ENCODE measurements around the gene UQCC5. TPM values are rescaled to one million over a fixed set of nuclear protein-coding genes. Genes with fewer than 3 reads are reported as not detected.
A peak's percentile ranks its signal among the peaks of the same experiment; 100 is the strongest.

The UQCC5 gene
- total RNA-seq, 1 experiment from 2014 or later, result 10.3 TPM

GRCh38 chr3:52534281-52535183 lies 1.9 kb upstream of the UQCC5 start:
- Histone ChIP-seq H3K4me1 (ENCODE audit: insufficient read depth, low read length, poor library complexity, severe bottlenecking) (no peaks in the 10 kb centered on the region), H3K4me3 (ENCODE audit: low read depth, low read length, poor library complexity, severe bottlenecking) (peak overlapping the region; percentile 36), H3K27ac (ENCODE audit: low read depth, low read length, poor library complexity, severe bottlenecking) (peak overlapping the region; percentile 42), H3K27me3 (replicated peaks; ENCODE audit: insufficient read depth, low read depth, low read length, poor library complexity) (no peaks in the 10 kb centered on the region), H3K36me3 (ENCODE audit: insufficient read depth, low read length, poor library complexity, severe bottlenecking) (no peaks in the 10 kb centered on the region), H3K9me3 (ENCODE audit: low read depth, low read length, poor library complexity, severe bottlenecking) (no peaks in the 10 kb centered on the region)
- ChIA-PET POLR2A (ENCODE audit: low non-redundant PET) (no interaction called here), CTCF (no interaction called here)
- intact Hi-C loops (cut with micrococcal nuclease; ENCODE audit: unreplicated experiment), result no loop called here
- BruUV-seq (replicated peaks), result no TSS peak
- no peak for DNase-seq (ENCODE audit: low spot score)
- TF ChIP-seq EZH2 (IDR thresholded peaks at IDR 0.05; ENCODE audit: borderline replicate concordance, low read depth, low read length, poor library complexity, severe bottlenecking) (no peak), CTCF (conservative IDR thresholded peaks at IDR 0.05; ENCODE audit: low read depth, low read length) (no peak)

DNA sequence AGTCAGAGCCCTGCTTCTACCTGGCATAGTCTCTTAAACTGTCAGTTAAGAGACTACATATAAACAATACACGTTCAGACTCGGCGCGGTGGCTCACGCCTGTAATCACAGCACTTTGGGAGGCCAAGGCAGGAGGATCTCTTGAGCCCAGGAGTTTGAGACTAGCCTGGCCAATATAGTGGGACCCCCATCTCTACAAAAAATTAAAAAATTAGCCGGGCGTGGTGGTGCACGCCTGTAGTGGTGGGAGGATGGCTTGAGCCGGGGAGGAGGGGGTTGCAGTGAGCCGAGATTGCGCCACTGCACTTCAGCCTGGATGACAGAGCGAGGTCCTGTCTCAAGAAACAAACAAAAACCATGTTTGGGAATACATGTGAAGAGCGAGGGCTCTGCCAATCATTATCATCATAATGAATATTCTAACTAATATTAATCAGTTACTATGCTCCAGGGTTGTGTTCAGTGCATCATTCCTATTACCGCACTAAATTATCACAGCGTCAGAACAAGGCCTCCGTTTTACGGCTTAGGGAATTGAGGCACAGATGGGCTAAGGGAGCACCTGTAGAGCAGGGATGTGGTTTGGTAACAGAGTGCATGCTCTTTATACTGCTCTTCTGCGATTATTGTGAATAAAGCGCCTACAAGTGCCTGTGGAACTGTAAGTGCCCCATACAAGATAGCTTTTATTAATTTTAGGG lies 844 bp upstream of the UQCC5 start:
- no peaks in the 10 kb centered on the region for H3K27me3 ChIP-seq (replicated peaks; ENCODE audit: insufficient read depth, low read depth, low read length, poor library complexity)
- no TSS peak for BruUV-seq (replicated peaks)
- CTCF ChIA-PET, result interaction anchor here (0.6 kb wide), 1 partner anchor 38 kb away, joined by 5 read pairs; no protein-coding TSS in a partner anchor
- intact Hi-C loops (cut with micrococcal nuclease; ENCODE audit: unreplicated experiment), result no loop called here
- no peaks in the 10 kb centered on the region for H3K4me1 ChIP-seq (ENCODE audit: insufficient read depth, low read length, poor library complexity, severe bottlenecking)
- no peak overlapping the region for H3K27ac ChIP-seq (ENCODE audit: low read depth, low read length, poor library complexity, severe bottlenecking)
- H3K9me3 ChIP-seq (ENCODE audit: low read depth, low read length, poor library complexity, severe bottlenecking), result no peaks in the 10 kb centered on the region
- no peaks in the 10 kb centered on the region for H3K36me3 ChIP-seq (ENCODE audit: insufficient read depth, low read length, poor library complexity, severe bottlenecking)
- no peak for DNase-seq (ENCODE audit: low spot score)
- POLR2A ChIA-PET (ENCODE audit: low non-redundant PET), result interaction anchor here (0.5 kb wide), 1 partner anchor 194 kb away, joined by 10 read pairs; no protein-coding TSS in a partner anchor
- H3K4me3 ChIP-seq (ENCODE audit: low read depth, low read length, poor library complexity, severe bottlenecking), result no peak overlapping the region
- TF ChIP-seq EZH2 (IDR thresholded peaks at IDR 0.05; ENCODE audit: borderline replicate concordance, low read depth, low read length, poor library complexity, severe bottlenecking), result no peak

GRCh38 chr3:52536112-52536368 lies 365 bp upstream of the UQCC5 start:
- intact Hi-C loops (cut with micrococcal nuclease; ENCODE audit: unreplicated experiment), result no loop called here
- CTCF ChIA-PET, result interaction anchor here (0.6 kb wide), 1 partner anchor 38 kb away, joined by 5 read pairs; no protein-coding TSS in a partner anchor

More at GRCh38 chr3:52536112-52536368, 365 bp upstream of the UQCC5 start:
- BruUV-seq (replicated peaks), result no TSS peak
- Histone ChIP-seq H3K9me3 (ENCODE audit: low read depth, low read length, poor library complexity, severe bottlenecking) (no peaks in the 10 kb centered on the region), H3K27ac (ENCODE audit: low read depth, low read length, poor library complexity, severe bottlenecking) (no peak overlapping the region), H3K27me3 (replicated peaks; ENCODE audit: insufficient read depth, low read depth, low read length, poor library complexity) (no peaks in the 10 kb centered on the region), H3K4me3 (ENCODE audit: low read depth, low read length, poor library complexity, severe bottlenecking) (no peak overlapping the region), H3K4me1 (ENCODE audit: insufficient read depth, low read length, poor library complexity, severe bottlenecking) (no peaks in the 10 kb centered on the region), H3K36me3 (ENCODE audit: insufficient read depth, low read length, poor library complexity, severe bottlenecking) (no peaks in the 10 kb centered on the region)
- POLR2A ChIA-PET (ENCODE audit: low non-redundant PET), result interaction anchor here (0.5 kb wide), 1 partner anchor 194 kb away, joined by 10 read pairs; no protein-coding TSS in a partner anchor
- DNase-seq (ENCODE audit: low spot score), result no peak
- TF ChIP-seq EZH2 (IDR thresholded peaks at IDR 0.05; ENCODE audit: borderline replicate concordance, low read depth, low read length, poor library complexity, severe bottlenecking), result no peak
- TF ChIP-seq CTCF (conservative IDR thresholded peaks at IDR 0.05; ENCODE audit: low read depth, low read length), result no peak

Data from A673 (cell line).